ENCODE results near the gene DENND5A.
"Not testable (repeated sequence)": the region's sequence is repeated elsewhere in the genome, so short reads cannot be mapped to it uniquely, and the experiment has no call there.

Gene DENND5A

GRCh38 chr11:9228091-9228490 lies 37.1 kb downstream of the DENND5A start:
- H3K4me1 ChIP-seq (ENCODE audit: control insufficient read depth in 1 of 2, insufficient read depth in 1 of 2, low read depth in 1 of 2, low read length in 1 of 2), result peaks cover 34 to 63% of the 10 kb centered on the region in 2 experiments
- TF ChIP-seq CTCF (IDR thresholded peaks at IDR 0.05), result no peak
- H3K4me3 ChIP-seq (ENCODE audit: low read depth in 1 of 2, low read length in 1 of 2), result no peak overlapping the region
- H3K27me3 ChIP-seq, result no peaks in the 10 kb centered on the region
- no peaks in the 10 kb centered on the region for H3K36me3 ChIP-seq
- no peak overlapping the region for H3K27ac ChIP-seq
- no peaks in the 10 kb centered on the region for H3K9me3 ChIP-seq

DNA sequence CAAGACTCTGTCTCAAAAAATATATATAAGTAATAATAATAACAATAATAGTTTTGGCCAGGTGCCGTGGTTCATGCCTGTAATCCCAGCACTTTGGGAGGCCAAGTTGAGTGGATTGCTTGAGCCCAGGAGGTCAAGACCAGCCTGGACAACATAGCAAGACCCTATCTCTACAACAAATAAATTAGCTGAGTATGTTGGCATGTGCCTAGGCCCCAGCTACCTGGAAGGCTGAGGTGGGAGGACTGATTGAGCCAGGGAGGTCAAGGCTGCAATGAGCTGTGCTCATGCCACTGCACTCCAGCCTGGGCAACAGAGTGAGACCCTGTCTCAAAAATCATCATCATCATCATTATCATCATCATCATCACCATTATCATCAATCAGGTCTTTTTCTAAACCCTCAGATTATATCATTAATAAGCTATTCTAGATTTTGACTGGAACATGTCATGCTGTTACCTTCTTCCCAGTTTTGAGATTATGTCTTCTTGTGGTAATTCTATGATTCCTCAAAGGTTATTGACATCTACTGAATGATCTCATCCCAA lies 39.3 kb downstream of the DENND5A start:
- Histone ChIP-seq H3K4me1 (ENCODE audit: control insufficient read depth in 1 of 2, insufficient read depth in 1 of 2, low read depth in 1 of 2, low read length in 1 of 2) (peaks cover 17 to 59% of the 10 kb centered on the region in 2 experiments), H3K4me3 (ENCODE audit: low read depth in 1 of 2, low read length in 1 of 2) (no peak overlapping the region), H3K27me3 (no peaks in the 10 kb centered on the region), H3K36me3 (no peaks in the 10 kb centered on the region), H3K9me3 (no peaks in the 10 kb centered on the region), H3K27ac (no peak overlapping the region)
- no peak for TF ChIP-seq CTCF (IDR thresholded peaks at IDR 0.05)

GRCh38 chr11:9222654-9223053 lies 42.5 kb downstream of the DENND5A start:
- H3K9me3 ChIP-seq, result no peaks in the 10 kb centered on the region
- no peaks in the 10 kb centered on the region for H3K27me3 ChIP-seq
- no peak overlapping the region for H3K4me3 ChIP-seq (ENCODE audit: low read depth in 1 of 2, low read length in 1 of 2)
- TF ChIP-seq CTCF (IDR thresholded peaks at IDR 0.05), result no peak
- no peaks in the 10 kb centered on the region for H3K36me3 ChIP-seq
- peaks cover 22 to 69% of the 10 kb centered on the region in 2 experiments for H3K4me1 ChIP-seq (ENCODE audit: control insufficient read depth in 1 of 2, insufficient read depth in 1 of 2, low read depth in 1 of 2, low read length in 1 of 2)
- H3K27ac ChIP-seq, result peak overlapping the region; percentile 34

GRCh38 chr11:9220853-9221252 lies 44.3 kb downstream of the DENND5A start:
- peaks cover 12 to 54% of the 10 kb centered on the region in 2 experiments for H3K4me1 ChIP-seq (ENCODE audit: control insufficient read depth in 1 of 2, insufficient read depth in 1 of 2, low read depth in 1 of 2, low read length in 1 of 2)
- H3K27me3 ChIP-seq, result not testable (repeated sequence)

DNA sequence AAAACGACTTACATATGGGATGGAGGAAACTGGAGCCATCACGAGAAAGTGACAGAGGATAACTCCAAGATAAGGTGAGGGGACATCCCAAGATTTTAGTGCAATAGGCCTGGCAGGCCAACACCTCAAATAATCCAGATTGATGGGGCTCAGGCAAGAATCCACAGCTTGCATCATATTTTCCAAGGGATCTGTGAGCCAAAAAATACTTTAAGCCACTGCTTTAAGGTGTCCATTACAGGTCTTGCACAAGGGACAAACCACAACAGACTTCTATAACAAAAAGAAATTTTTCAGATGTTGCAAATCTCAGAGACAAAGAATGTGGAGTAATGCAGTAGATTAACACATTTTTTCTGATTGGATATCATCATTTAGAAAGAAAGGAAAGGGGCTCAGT lies 45.6 kb downstream of the DENND5A start:
- H3K36me3 ChIP-seq, result no peaks in the 10 kb centered on the region
- H3K27me3 ChIP-seq, result no peaks in the 10 kb centered on the region
- no peaks in the 10 kb centered on the region for H3K9me3 ChIP-seq
- peaks cover 10 to 42% of the 10 kb centered on the region in 2 experiments for H3K4me1 ChIP-seq (ENCODE audit: control insufficient read depth in 1 of 2, insufficient read depth in 1 of 2, low read depth in 1 of 2, low read length in 1 of 2)
- H3K4me3 ChIP-seq (ENCODE audit: low read depth in 1 of 2, low read length in 1 of 2), result no peak overlapping the region
- H3K27ac ChIP-seq, result peak overlapping the region; percentile 45
- TF ChIP-seq CTCF (IDR thresholded peaks at IDR 0.05), result no peak

More at GRCh38 chr11:9220853-9221252, 44.3 kb downstream of the DENND5A start:
- H3K9me3 ChIP-seq; H3K27ac ChIP-seq; H3K36me3 ChIP-seq; H3K4me3 ChIP-seq (ENCODE audit: low read depth in 1 of 2, low read length in 1 of 2): not testable (repeated sequence)

DNA sequence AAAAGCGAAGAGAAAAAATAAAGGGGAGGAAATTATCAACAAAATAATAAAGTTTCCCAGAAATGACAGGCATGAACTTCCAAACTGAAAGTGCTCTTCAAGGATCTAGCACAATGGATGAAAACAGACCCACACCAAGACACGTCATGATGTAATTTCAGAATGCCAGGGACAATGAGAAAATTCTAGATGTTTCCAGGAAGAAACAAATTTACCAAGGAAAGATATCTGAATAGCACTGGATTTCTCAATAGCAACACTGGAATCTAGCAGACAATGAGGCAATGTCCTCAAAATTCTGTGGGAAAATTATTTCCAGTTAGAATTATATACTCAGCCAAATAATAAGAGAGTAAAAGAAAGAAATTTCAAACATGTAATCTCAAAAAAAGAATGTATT lies 46.0 kb downstream of the DENND5A start:
- Histone ChIP-seq H3K9me3 (no peaks in the 10 kb centered on the region), H3K36me3 (no peaks in the 10 kb centered on the region), H3K27ac (peak overlapping the region; percentile 45), H3K4me3 (ENCODE audit: low read depth in 1 of 2, low read length in 1 of 2) (no peak overlapping the region), H3K27me3 (no peaks in the 10 kb centered on the region), H3K4me1 (ENCODE audit: control insufficient read depth in 1 of 2, insufficient read depth in 1 of 2, low read depth in 1 of 2, low read length in 1 of 2) (peaks cover 10 to 38% of the 10 kb centered on the region in 2 experiments)
- TF ChIP-seq CTCF (IDR thresholded peaks at IDR 0.05), result no peak
